NCI-H1694 (cell line): ENCODE results near the gene NUBP2.
A peak's percentile ranks its signal among the peaks of the same experiment; 100 is the strongest.

Experiments used
- DNase-seq: peaks from one replicate; lab custom pipeline; 2025; lab: John Stamatoyannopoulos, UW

The NUBP2 gene

GRCh38 chr16:1809281-1809801 lies 26.6 kb downstream of the NUBP2 start:
- DNase-seq = no peak

GRCh38 chr16:1810106-1810505 lies 27.3 kb downstream of the NUBP2 start:
- DNase-seq = no peak

- no peak for DNase-seq
Observed at GRCh38 chr16:1810536-1810935, 27.8 kb downstream of the NUBP2 start.

GRCh38 chr16:1812732-1813163 lies 30.0 kb downstream of the NUBP2 start:
- peak; percentile 18 for DNase-seq

- no peak for DNase-seq
Observed at GRCh38 chr16:1815461-1815860, 32.7 kb downstream of the NUBP2 start.

GRCh38 chr16:1816396-1817275 lies 33.9 kb downstream of the NUBP2 start:
- no peak for DNase-seq

GRCh38 chr16:1817276-1817589 lies 34.5 kb downstream of the NUBP2 start:
- DNase-seq = no peak

GRCh38 chr16:1817716-1818115 lies 35.0 kb downstream of the NUBP2 start:
- no peak for DNase-seq

- no peak for DNase-seq
Observed at GRCh38 chr16:1818204-1818872, 35.6 kb downstream of the NUBP2 start.

GRCh38 chr16:1818873-1819525 lies 36.2 kb downstream of the NUBP2 start:
- no peak for DNase-seq

GRCh38 chr16:1819611-1820010 lies 36.9 kb downstream of the NUBP2 start:
- DNase-seq = no peak

GRCh38 chr16:1820096-1820945 lies 37.6 kb downstream of the NUBP2 start:
- no peak for DNase-seq

- no peak for DNase-seq
Observed at GRCh38 chr16:1820946-1821290, 38.2 kb downstream of the NUBP2 start.

- DNase-seq = no peak
Observed at GRCh38 chr16:1821861-1822611, 39.3 kb downstream of the NUBP2 start.

- no peak for DNase-seq
Observed at GRCh38 chr16:1822801-1823200, 40.0 kb downstream of the NUBP2 start.

- DNase-seq = peak; percentile 30
Observed at GRCh38 chr16:1823821-1824220, 41.1 kb downstream of the NUBP2 start.

- no peak for DNase-seq
Observed at GRCh38 chr16:1825381-1825863, 42.7 kb downstream of the NUBP2 start.

GRCh38 chr16:1825864-1826690 lies 43.3 kb downstream of the NUBP2 start:
- peak; percentile 4 for DNase-seq

GRCh38 chr16:1826691-1827573 lies 44.2 kb downstream of the NUBP2 start, which contains the start of the genes FAHD1 and HAGH:
Gene FAHD1 (plus strand): TSS chr16:1827206. CDS start chr16:1827239, 33 bp downstream.
Gene HAGH (minus strand): TSS chr16:1826825. CDS start chr16:1826787, 38 bp downstream.
- peak; percentile 64 for DNase-seq
